Adipose tissue (tissue), 3 donors: ENCODE measurements around the gene GGCT. TPM values are rescaled to one million over a fixed set of nuclear protein-coding genes. Genes with fewer than 3 reads are reported as not detected.
"Not testable (repeated sequence)": the region's sequence is repeated elsewhere in the genome, so short reads cannot be mapped to it uniquely, and the experiment has no call there.

Experiments
- H3K27ac ChIP-seq: one replicate; pipeline ENCODE4 v1.5.1; 2013; ENCODE audit warnings: low read depth, low read length
- WGBS, 3 donors: extraction: QIAGEN DNeasy Blood & Tissue Kit; methylation state at CpG; one replicate each; pipeline ENCODE4 v1.1.7; 2013; 5-methylcytosine and 5-hydroxymethylcytosine counted together
- polyA plus RNA-seq, 3 donors: library from polyadenylated mRNA; stranded (reverse); fragments of 200-250 nt; gene quantifications; one replicate each; pipeline ENCODE4 v1.2.3, GENCODE V29; 2013
- donor health status: healthy with polysubstance abuse.
- donor health status: Bipolar disorder and iron deficiency.
- donor health status: healthy.

GGCT gene
- polyA plus RNA-seq, 3 donors = 33.3 to 242 (median 148) TPM

DNA sequence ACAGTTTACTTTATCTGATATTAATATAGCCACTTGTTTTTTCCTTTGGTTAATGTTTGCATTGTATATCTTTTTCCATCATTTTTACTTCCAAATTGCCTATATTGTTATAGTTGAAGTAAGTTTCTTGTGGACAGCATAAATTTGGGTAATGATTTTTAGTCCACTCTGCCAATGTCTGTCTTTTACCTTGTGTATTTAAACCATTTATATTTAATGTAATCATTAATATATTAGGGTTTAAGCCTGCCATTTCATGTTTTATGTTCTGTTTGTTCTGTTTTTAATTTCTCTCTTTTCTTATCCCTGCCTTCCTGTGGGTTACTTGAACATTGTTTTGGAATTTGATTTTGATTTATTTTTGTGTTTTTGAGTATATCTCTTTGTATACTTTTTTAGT is 13.2 kb downstream of the GGCT start:
- no peak overlapping the region for H3K27ac ChIP-seq

DNA sequence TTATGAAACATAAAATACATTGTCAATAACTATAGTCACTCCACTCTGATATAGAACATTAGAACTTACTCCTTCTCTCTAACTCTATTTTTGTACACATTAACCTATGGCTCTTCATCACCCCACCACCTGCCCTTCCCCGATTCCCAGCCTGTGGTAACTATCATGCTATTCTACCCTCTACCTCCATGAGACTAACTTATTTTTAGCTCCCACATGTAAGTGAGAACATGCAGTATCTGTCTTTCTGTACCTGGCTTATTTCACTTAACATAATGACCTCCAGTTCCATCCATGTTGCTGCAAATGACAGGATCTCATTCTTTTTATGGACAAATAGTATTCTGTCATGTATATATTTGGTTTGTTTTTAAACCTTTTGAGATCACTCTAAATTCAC is 17.3 kb downstream of the GGCT start:
- WGBS, 3 donors = 84 to 97% (median 85%) methylated on average over 1 of the region's 1 CpG
- no peak overlapping the region for H3K27ac ChIP-seq

DNA sequence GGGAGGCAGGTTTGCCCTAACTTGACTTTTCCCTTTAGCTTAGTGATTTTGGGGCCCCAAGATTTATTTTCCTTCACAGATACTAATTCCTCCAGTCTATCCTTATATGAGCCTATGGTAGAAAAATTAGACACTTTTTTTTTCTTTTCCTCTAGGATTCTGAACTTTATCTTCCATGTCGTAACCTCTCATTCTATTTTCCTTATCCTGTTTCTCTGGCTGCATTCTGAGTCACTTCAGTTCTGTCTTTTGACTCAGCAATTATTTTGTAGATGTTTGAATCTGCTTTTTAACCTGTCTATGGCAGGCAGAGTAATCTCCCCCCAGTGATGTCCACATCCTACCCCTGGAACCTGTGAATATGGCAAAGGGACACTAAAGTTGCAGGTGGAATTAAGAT is 19.0 kb downstream of the GGCT start:
- no peak overlapping the region for H3K27ac ChIP-seq
- 95 to 100% (median 97%) methylated on average over 1 of the region's 1 CpG for WGBS, 3 donors

- WGBS, 3 donors = 91 to 97% (median 95%) methylated on average over 9 of the region's 9 CpGs
- not testable (repeated sequence) for H3K27ac ChIP-seq
These were observed 23.2 kb downstream of the GGCT start for GRCh38 chr7:30481416-30481815.

DNA sequence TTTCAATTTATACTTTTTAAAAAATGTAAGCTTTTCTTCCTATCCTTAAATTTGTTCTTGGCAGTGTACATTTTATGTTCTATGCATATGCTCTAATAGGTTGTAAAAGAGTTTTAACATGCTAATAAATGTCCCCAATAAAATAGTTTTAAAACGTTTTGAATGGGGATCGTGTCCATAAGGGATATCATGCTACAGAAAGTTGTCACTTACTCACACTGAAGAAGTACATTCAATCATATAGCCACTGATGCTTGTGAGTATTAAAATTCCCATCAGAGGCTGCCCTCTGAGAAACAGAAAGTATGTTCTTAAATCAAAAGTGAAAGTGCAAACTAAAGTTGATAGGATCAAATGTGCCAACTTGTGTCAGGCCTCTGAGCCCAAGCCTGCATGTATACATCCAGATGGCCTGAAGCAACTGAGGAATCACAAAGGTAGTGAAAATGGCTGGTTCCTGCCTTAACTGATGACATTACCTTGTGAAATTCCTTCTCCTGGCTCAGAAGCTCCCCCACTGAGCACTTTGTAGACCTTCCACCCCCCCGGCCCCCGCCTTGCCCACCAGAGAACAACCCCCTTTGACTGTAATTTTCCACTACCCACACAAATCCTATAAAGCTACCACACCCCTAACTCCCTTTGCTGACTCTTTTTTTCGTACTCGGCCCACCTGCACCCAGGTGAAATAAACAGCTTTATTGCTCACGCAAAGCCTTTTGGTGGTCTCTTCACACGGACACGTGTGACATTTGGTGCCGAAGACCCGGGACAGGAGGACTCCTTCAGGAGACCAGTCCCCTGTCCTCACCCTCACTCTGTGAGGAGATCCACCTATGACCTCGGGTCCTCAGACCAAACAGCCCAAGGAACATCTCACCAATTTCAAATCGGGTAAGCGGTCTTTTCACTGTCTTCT is 25.2 kb downstream of the GGCT start:
- WGBS, 3 donors = 85 to 89% (median 85%) methylated on average over 14 of the region's 14 CpGs
- no peak overlapping the region for H3K27ac ChIP-seq

- peak within 1 kb of the TSS; percentile 7 for H3K27ac ChIP-seq
- WGBS, 3 donors = 0 to 2% (median 1%) methylated on average over 64 to 77 of the region's 77 CpGs
These were observed 26.1 kb downstream of the GGCT start, which contains the start of gene NOD1 for GRCh38 chr7:30478349-30479201. TSS of gene NOD1 (minus strand) at chr7:30478784. CDS start at chr7:30456921, 21,863 bp downstream.

GRCh38 chr7:30476459-30477145 is 28.0 kb downstream of the GGCT start:
- WGBS, 3 donors = 62 to 72% (median 71%) methylated on average over 10 of the region's 10 CpGs
- no peak overlapping the region for H3K27ac ChIP-seq

- WGBS, 3 donors = 38 to 59% (median 58%) methylated on average over 6 of the region's 6 CpGs
- no peak overlapping the region for H3K27ac ChIP-seq
These were observed 29.0 kb downstream of the GGCT start for GRCh38 chr7:30475580-30475979.

- H3K27ac ChIP-seq = no peak overlapping the region
- 34 to 59% (median 34%) methylated on average over 2 of the region's 2 CpGs for WGBS, 3 donors
These were observed 29.7 kb downstream of the GGCT start for GRCh38 chr7:30474893-30475292.

GRCh38 chr7:30474485-30474884 is 30.1 kb downstream of the GGCT start:
- 91 to 95% (median 92%) methylated on average over 10 of the region's 10 CpGs for WGBS, 3 donors
- H3K27ac ChIP-seq = no peak overlapping the region

GRCh38 chr7:30473903-30474302 is 30.7 kb downstream of the GGCT start:
- no peak overlapping the region for H3K27ac ChIP-seq
- WGBS, 3 donors = 85 to 96% (median 96%) methylated on average over 1 of the region's 1 CpG

DNA sequence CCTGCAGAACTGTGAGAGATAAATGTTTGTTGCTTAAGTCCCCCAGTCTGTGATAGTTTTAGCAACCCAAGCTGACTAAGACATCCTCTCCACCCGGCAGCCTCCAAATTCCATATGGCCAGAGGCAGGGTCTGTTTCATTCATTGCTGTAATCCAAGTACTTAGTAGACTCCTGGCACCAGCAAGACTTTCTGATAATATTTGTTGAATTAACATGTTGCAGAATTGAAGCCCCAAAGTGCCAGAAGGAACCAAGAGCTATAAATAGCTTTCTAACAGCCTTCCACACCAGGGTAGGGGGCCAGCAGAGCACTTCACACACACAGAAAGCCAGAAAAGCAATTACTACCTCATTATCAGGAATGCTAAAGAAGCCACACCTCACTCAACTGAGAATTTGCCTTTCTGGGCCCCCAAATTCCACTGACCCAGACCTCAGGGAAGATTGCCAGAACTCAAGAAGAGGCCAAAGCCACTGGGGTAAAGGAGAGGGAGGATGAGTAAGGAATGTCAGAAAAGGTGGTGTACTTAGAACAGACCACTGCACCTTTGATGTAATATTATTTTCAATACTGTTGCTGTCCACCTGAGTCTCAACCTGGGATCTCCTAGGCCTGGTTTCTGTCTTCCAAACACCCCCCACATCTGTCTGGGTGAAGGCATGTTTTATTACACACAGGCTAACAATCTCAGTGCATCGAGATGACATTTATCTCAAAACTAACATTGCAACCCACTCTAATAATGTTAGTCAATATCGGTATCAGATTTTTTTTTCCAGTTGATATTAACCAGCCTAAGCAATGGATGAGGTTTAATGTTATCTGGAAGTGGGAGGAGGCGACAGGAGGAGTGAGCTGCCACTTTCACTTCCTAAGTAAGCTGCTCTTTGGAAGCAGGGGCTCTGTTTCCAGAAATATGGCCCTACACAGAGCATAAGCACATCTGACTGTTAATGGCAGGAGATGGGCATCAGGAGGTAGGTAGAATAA is 31.5 kb downstream of the GGCT start:
- H3K27ac ChIP-seq = no peak overlapping the region
- WGBS, 3 donors = 53 to 68% (median 56%) methylated on average over 4 of the region's 4 CpGs

- WGBS, 3 donors = 70 to 79% (median 71%) methylated on average over 4 of the region's 4 CpGs
- H3K27ac ChIP-seq = no peak overlapping the region
These were observed 32.4 kb downstream of the GGCT start for GRCh38 chr7:30472081-30472783.

DNA sequence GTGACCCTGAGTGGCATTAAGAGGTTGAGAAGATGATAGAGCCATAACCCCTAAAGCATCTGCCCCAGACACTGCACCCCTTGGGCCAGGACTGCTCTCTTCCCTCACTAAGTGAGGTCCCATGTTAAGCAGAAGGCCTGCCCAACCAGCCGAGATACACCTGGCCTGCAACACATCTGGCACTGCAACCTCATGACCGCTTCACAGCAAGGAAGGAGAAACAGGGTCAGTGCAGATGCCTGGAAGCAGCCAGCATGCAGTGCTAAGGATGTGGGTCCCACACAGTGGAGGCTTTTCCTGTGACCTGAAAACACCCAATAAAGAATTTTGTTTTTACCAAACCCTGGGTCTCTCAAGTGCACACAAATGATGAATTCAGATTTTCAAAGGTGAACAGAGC is 33.4 kb downstream of the GGCT start:
- 33 to 74% (median 42%) methylated on average over 2 of the region's 2 CpGs for WGBS, 3 donors
- peak overlapping the region; percentile 30 for H3K27ac ChIP-seq

GRCh38 chr7:30470771-30471170 is 33.9 kb downstream of the GGCT start:
- peak overlapping the region; percentile 30 for H3K27ac ChIP-seq
- 18 to 33% (median 22%) methylated on average over 6 of the region's 6 CpGs for WGBS, 3 donors

GRCh38 chr7:30470163-30470770 is 34.4 kb downstream of the GGCT start:
- peak overlapping the region; percentile 74 for H3K27ac ChIP-seq
- WGBS, 3 donors = 35 to 43% (median 38%) methylated on average over 14 of the region's 14 CpGs

DNA sequence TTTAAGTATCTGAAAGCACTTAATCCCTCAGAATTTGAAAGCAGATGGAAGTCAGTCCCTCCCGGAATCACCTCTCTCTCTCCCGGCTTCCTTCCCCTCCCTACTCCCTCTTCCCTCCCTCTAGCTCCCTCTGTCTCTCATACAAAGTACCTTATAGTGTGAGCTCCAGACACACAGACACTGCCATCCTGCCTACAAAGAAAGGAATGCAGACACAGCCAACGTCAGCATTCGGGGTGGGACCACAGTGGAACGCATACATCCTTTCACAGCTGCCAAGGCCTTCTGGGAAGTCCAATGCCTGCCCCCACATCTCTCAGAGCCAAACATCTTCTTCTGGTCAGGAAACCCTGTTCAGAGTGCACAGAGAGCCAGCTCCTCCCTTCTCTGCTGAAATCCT is 35.3 kb downstream of the GGCT start:
- H3K27ac ChIP-seq = peak overlapping the region; percentile 65
- WGBS, 3 donors = 17 to 62% (median 20%) methylated on average over 5 of the region's 5 CpGs
